ENCODE measurements around the gene TNRC6C.

Gene TNRC6C

DNA sequence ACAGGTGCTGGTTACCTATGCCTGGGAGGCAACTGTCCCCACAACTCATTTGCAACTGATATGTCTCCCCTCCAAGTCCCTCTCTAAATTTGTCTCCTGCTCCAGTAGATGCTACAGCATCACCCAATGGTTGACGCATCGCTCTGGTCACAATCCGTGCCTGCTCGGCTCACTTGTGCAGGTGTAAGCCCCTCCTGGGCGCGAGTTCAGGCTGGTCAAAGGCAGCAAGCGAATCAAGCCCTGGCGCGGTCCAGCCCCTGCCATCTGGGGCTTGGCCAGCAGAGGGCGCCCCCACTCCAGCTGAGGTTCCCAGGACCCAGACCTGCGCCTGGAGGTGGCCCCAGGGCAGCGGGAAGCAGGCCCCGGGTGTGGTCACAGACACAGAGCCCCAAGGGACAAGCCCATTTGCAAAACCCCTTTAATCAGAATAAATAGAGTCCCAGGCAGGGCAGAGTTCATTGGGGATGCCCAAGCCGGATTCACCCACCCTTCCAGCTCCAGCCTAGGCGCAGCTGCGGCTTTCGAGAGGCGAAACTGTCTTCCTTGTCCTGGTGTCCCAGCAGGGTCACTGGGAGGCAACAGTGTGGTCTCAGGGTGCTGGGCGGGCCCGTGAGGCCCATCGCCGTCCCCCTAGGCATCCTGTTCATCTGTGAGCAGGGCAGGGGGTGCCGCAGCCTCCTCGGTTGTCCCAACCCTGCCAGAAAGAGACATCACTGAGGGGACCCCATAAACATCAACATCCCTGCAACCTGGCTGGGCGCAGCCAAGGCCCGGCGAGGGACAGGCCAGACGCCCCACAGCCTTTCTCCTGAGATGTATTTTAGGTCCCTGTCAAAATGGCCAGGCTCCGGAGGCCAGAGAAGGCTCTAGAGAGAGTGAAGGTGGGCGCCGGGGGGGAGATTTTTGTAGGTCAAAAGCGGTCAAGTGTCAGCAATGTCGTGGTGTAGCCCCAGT lies 154.3 kb downstream of the TNRC6C start:
- TF ChIP-seq ZFP3 (CRISPR knock-in tag; IDR thresholded peaks at IDR 0.05) (no peak), OSR1 (CRISPR knock-in tag; IDR thresholded peaks at IDR 0.05) (no peak), RARB (CRISPR knock-in tag; IDR thresholded peaks at IDR 0.05) (no peak)
- ATAC-seq = peak; percentile 90

DNA sequence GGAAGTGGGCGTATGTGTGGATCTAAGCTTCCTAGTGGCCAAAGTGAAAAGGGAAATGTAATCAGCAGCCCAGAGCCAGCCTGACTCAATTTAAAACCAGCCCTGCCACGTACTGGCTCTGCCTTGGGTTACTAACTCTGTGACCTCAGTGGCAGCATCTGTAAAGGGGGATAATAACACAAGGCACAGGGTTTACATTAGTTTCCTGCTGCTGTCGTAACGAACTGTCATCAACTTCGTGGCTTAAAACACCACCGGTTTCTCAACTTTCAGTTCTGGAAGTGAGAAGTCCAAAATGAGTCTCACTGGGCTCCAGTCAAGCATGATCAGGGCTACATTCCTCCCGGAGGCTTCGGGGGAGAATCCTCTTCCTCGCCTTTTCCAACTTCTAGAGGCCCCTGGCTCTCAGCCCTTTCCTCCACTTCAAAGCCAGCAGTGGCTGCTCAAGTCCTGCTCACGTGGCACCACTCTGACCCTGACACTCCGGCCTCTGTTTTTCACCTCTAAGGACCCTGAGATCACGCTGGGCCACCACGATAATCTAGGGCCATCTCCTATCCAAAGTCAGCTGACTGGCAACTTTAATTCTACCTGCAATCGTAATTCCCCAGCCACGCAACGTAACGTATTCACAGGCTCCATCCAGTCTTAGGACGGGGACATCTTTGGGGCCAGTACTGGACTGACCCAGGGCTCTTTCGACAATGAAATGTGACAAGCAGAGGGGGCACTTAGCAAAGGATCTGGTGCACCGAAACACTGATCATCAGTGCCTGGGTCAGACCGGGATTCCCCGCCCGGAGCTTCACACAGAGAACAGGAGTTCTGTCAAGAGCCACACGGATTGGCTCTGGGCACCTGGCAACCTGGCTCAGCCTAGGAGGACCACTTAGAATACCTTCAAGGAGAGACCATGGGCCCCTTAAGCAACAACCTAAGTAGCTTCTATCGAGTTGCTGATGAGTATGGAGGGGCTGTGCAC lies 155.6 kb downstream of the TNRC6C start:
- TF ChIP-seq PPARA (CRISPR knock-in tag; IDR thresholded peaks at IDR 0.05; ENCODE audit: borderline replicate concordance) (no peak), TOX (CRISPR knock-in tag; IDR thresholded peaks at IDR 0.05; ENCODE audit: borderline replicate concordance) (no peak), GLIS3 (CRISPR knock-in tag; IDR thresholded peaks at IDR 0.05) (no peak), ESRRG (CRISPR knock-in tag; IDR thresholded peaks at IDR 0.05) (no peak), ZNF565 (CRISPR knock-in tag; conservative IDR thresholded peaks at IDR 0.05; ENCODE audit: low read depth) (no peak), OSR1 (CRISPR knock-in tag; IDR thresholded peaks at IDR 0.05) (no peak), ZNF70 (CRISPR knock-in tag; IDR thresholded peaks at IDR 0.05) (no peak), ZC3H10 (CRISPR knock-in tag; IDR thresholded peaks at IDR 0.05) (no peak), ARNTL (CRISPR knock-in tag; IDR thresholded peaks at IDR 0.05; ENCODE audit: borderline replicate concordance, low read depth) (no peak), ZFP30 (CRISPR knock-in tag; IDR thresholded peaks at IDR 0.05) (no peak), RARB (CRISPR knock-in tag; IDR thresholded peaks at IDR 0.05) (no peak), ISL1 (CRISPR knock-in tag; IDR thresholded peaks at IDR 0.05) (no peak), TCF4 (CRISPR knock-in tag; IDR thresholded peaks at IDR 0.05; ENCODE audit: borderline replicate concordance) (no peak), ZNF8 (CRISPR knock-in tag; IDR thresholded peaks at IDR 0.05) (no peak), BACH2 (CRISPR knock-in tag; IDR thresholded peaks at IDR 0.05; ENCODE audit: borderline replicate concordance) (no peak)
- TF ChIP-seq, protein P1, sequence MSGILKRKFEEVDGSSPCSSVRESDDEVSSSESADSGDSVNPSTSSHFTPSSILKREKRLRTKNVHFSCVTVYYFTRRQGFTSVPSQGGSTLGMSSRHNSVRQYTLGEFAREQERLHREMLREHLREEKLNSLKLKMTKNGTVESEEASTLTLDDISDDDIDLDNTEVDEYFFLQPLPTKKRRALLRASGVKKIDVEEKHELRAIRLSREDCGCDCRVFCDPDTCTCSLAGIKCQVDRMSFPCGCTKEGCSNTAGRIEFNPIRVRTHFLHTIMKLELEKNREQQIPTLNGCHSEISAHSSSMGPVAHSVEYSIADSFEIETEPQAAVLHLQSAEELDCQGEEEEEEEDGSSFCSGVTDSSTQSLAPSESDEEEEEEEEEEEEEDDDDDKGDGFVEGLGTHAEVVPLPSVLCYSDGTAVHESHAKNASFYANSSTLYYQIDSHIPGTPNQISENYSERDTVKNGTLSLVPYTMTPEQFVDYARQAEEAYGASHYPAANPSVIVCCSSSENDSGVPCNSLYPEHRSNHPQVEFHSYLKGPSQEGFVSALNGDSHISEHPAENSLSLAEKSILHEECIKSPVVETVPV (CRISPR knock-in tag; IDR thresholded peaks at IDR 0.05) = no peak
- TF ChIP-seq, protein P2, sequence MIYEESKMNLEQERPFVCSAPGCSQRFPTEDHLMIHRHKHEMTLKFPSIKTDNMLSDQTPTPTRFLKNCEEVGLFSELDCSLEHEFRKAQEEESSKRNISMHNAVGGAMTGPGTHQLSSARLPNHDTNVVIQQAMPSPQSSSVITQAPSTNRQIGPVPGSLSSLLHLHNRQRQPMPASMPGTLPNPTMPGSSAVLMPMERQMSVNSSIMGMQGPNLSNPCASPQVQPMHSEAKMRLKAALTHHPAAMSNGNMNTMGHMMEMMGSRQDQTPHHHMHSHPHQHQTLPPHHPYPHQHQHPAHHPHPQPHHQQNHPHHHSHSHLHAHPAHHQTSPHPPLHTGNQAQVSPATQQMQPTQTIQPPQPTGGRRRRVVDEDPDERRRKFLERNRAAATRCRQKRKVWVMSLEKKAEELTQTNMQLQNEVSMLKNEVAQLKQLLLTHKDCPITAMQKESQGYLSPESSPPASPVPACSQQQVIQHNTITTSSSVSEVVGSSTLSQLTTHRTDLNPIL (CRISPR knock-in tag; IDR thresholded peaks at IDR 0.05; ENCODE audit: low read depth) = no peak
- TF ChIP-seq, protein P3, sequence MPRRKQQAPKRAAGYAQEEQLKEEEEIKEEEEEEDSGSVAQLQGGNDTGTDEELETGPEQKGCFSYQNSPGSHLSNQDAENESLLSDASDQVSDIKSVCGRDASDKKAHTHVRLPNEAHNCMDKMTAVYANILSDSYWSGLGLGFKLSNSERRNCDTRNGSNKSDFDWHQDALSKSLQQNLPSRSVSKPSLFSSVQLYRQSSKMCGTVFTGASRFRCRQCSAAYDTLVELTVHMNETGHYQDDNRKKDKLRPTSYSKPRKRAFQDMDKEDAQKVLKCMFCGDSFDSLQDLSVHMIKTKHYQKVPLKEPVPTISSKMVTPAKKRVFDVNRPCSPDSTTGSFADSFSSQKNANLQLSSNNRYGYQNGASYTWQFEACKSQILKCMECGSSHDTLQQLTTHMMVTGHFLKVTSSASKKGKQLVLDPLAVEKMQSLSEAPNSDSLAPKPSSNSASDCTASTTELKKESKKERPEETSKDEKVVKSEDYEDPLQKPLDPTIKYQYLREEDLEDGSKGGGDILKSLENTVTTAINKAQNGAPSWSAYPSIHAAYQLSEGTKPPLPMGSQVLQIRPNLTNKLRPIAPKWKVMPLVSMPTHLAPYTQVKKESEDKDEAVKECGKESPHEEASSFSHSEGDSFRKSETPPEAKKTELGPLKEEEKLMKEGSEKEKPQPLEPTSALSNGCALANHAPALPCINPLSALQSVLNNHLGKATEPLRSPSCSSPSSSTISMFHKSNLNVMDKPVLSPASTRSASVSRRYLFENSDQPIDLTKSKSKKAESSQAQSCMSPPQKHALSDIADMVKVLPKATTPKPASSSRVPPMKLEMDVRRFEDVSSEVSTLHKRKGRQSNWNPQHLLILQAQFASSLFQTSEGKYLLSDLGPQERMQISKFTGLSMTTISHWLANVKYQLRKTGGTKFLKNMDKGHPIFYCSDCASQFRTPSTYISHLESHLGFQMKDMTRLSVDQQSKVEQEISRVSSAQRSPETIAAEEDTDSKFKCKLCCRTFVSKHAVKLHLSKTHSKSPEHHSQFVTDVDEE (CRISPR knock-in tag; IDR thresholded peaks at IDR 0.05) = no peak
- TF ChIP-seq, protein P4, sequence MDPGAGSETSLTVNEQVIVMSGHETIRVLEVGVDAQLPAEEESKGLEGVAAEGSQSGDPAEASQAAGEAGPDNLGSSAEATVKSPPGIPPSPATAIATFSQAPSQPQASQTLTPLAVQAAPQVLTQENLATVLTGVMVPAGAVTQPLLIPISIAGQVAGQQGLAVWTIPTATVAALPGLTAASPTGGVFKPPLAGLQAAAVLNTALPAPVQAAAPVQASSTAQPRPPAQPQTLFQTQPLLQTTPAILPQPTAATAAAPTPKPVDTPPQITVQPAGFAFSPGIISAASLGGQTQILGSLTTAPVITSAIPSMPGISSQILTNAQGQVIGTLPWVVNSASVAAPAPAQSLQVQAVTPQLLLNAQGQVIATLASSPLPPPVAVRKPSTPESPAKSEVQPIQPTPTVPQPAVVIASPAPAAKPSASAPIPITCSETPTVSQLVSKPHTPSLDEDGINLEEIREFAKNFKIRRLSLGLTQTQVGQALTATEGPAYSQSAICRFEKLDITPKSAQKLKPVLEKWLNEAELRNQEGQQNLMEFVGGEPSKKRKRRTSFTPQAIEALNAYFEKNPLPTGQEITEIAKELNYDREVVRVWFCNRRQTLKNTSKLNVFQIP (CRISPR knock-in tag; IDR thresholded peaks at IDR 0.05; ENCODE audit: borderline replicate concordance, low read depth) = no peak
- TF ChIP-seq, protein P5, sequence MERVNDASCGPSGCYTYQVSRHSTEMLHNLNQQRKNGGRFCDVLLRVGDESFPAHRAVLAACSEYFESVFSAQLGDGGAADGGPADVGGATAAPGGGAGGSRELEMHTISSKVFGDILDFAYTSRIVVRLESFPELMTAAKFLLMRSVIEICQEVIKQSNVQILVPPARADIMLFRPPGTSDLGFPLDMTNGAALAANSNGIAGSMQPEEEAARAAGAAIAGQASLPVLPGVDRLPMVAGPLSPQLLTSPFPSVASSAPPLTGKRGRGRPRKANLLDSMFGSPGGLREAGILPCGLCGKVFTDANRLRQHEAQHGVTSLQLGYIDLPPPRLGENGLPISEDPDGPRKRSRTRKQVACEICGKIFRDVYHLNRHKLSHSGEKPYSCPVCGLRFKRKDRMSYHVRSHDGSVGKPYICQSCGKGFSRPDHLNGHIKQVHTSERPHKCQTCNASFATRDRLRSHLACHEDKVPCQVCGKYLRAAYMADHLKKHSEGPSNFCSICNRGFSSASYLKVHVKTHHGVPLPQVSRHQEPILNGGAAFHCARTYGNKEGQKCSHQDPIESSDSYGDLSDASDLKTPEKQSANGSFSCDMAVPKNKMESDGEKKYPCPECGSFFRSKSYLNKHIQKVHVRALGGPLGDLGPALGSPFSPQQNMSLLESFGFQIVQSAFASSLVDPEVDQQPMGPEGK (CRISPR knock-in tag; IDR thresholded peaks at IDR 0.05; ENCODE audit: borderline replicate concordance) = no peak
- no peak for ATAC-seq

Data from SK-N-SH treated with all-trans-retinoic acid at 6 μM for 48 hours (cell line).